ENCODE results near the gene MAN1B1. TPM values are rescaled to one million over a fixed set of nuclear protein-coding genes. Genes with fewer than 3 reads are reported as not detected.
A peak's percentile ranks its signal among the peaks of the same experiment; 100 is the strongest.

MAN1B1 gene
- total and polyA plus RNA-seq, 12 donors = 16.9 to 71.4 (median 22.0) TPM

DNA sequence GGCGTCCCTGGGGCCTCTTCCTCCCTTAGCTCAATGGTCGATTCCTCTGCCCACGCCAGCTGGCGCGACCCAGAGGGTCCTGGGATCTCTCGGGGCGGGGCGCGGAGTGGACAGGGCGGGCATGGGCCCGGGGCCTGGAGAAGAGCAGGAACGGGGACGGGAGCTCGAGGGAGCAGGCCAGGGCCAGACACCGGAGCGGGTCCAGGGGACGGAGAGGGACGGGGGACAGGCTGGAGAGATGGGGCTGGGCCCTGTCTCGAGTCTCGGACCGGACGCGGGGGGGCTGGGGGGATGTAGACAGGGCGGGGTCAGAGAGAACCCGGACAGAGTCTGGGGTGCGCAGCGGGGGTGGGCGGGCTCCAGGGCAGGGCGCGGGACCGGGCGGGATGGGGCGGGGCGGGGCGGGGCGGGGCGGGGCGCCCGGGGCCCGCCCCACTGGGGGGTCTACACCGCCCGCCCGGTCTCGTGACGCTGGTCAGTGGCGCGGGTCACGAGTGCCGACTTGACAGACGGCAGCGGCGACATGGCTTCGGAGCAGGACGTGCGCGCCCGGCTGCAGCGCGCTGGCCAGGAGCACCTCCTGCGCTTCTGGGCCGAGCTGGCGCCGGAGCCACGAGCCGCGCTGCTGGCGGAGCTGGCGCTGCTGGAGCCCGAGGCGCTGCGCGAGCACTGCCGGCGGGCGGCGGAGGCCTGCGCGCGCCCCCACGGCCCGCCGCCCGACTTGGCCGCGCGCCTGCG lies 9.6 kb upstream of the MAN1B1 start, which contains the start of gene UAP1L1:
Gene UAP1L1 (plus strand): TSS at position 508 of the 738 bp plus-strand sequence. CDS start 16 bp downstream, at position 524.
- H3K27me3 ChIP-seq = no peaks in the 10 kb centered on the region
- H3K27ac ChIP-seq = peak within 1 kb of the TSS; percentile 16 to 82 (median 62)
- H3K36me3 ChIP-seq = peaks cover 0 to 37% (median 18%) of the 10 kb centered on the region in 9 donors

DNA sequence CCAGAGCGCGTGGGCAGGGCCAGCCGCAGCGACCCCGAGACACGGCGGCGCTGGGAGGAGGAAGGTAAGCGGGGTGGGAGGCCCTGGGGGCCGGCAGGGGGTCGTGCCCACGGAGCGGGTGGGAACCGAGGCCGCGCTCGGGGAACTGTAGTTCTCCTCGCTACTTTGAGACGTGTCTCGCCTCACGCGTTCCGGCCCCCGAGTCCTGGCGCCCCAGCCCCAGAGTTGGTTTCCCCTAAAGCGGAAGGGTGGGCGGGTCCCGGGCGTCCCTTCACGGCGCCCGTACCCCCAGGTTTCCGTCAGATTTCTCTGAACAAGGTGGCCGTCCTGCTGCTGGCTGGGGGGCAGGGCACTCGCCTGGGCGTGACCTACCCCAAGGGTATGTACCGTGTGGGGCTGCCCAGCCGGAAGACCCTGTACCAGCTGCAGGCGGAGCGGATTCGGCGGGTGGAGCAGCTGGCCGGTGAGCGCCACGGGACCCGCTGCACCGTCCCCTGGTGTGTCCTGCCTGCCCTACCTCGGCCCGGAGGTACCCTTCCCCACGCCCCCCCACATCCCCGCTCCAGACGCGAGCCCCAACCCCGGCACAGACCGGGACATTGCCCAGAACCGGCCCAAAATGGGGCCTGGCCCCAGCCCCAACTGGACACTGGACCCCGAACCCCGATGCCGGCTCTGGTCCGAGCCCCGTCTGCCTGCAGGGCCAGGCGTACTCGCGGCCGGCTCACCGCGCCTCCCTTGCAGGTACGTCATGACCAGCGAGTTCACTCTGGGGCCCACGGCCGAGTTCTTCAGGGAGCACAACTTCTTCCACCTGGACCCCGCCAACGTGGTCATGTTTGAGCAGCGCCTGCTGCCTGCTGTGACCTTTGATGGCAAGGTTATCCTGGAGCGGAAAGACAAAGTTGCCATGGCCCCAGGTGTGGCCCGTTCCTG lies 8.8 kb upstream of the MAN1B1 start:
- peaks cover 0 to 46% (median 18%) of the 10 kb centered on the region in 9 donors for H3K36me3 ChIP-seq
- TF ChIP-seq, protein P1, sequence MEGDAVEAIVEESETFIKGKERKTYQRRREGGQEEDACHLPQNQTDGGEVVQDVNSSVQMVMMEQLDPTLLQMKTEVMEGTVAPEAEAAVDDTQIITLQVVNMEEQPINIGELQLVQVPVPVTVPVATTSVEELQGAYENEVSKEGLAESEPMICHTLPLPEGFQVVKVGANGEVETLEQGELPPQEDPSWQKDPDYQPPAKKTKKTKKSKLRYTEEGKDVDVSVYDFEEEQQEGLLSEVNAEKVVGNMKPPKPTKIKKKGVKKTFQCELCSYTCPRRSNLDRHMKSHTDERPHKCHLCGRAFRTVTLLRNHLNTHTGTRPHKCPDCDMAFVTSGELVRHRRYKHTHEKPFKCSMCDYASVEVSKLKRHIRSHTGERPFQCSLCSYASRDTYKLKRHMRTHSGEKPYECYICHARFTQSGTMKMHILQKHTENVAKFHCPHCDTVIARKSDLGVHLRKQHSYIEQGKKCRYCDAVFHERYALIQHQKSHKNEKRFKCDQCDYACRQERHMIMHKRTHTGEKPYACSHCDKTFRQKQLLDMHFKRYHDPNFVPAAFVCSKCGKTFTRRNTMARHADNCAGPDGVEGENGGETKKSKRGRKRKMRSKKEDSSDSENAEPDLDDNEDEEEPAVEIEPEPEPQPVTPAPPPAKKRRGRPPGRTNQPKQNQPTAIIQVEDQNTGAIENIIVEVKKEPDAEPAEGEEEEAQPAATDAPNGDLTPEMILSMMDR (IDR thresholded peaks at IDR 0.05) = no peak
- no peaks in the 10 kb centered on the region for H3K9me3 ChIP-seq
- H3K27me3 ChIP-seq = no peaks in the 10 kb centered on the region
- 15 to 19% methylated on average over 68 to 76 of the region's 76 CpGs for WGBS, 2 donors
- peak overlapping the region in 9 of 10 donors; percentile 16 to 82 (median 35) for H3K27ac ChIP-seq
- H3K4me1 ChIP-seq = peaks cover 8 to 34% (median 13%) of the 10 kb centered on the region in 9 donors
- peak overlapping the region; percentile 37 to 79 (median 72) for H3K4me3 ChIP-seq
- intact Hi-C loops (cut with DNase I) = no loop called here
- ATAC-seq = peak in 6 of 8 donors; percentile 5 to 28 (median 14)
- DNase-seq = peak in 1 of 2 donors; percentile 43

More for the DNA sequence above, 9.6 kb upstream of the MAN1B1 start, which contains the start of gene UAP1L1:
- H3K4me3 ChIP-seq = peak within 1 kb of the TSS; percentile 37 to 79 (median 72)
- peak; percentile 33 to 80 (median 64) for ATAC-seq
- intact Hi-C loops (cut with DNase I) = no loop called here
- peak; percentile 80 to 83 for DNase-seq
- TF ChIP-seq, protein P1 (IDR thresholded peaks at IDR 0.05) = no peak
- no peaks in the 10 kb centered on the region for H3K9me3 ChIP-seq
- peaks cover 8 to 37% (median 13%) of the 10 kb centered on the region in 9 donors for H3K4me1 ChIP-seq
- 2% methylated on average over 63 to 85 of the region's 87 CpGs for WGBS, 2 donors

DNA sequence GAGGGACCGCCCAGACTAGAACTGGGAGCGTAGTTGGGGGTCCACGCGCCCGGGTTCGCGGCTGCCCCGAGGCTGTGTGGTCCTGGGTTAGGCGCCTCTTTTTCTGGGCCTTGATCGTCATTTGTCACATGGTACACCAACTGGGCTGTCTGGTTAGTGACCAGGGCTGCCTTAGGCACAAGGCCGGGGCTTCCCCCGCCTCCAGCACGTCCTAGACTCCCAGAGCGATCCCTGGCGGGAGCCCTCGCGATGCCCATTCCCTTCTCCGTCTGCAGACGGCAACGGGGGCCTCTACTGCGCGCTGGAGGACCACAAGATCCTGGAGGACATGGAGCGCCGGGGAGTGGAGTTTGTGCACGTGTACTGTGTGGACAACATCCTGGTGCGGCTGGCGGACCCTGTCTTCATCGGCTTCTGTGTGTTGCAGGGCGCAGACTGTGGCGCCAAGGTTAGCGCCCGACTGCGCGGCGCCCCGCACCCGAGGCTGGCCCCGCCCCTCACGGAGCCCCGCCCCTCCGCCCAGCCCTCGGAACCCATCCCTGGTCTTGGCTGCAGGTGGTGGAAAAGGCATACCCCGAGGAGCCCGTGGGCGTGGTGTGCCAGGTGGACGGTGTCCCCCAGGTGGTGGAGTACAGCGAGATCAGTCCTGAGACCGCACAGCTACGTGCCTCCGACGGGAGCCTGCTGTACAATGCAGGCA lies 7.9 kb upstream of the MAN1B1 start:
- DNase-seq (no peak), ATAC-seq (no peak)
- peaks cover 0 to 54% (median 18%) of the 10 kb centered on the region in 9 donors for H3K36me3 ChIP-seq
- H3K4me1 ChIP-seq = peaks cover 8 to 36% (median 13%) of the 10 kb centered on the region in 9 donors
- TF ChIP-seq, protein P1 (IDR thresholded peaks at IDR 0.05) = no peak
- 70 to 76% methylated on average over 51 of the region's 51 CpGs for WGBS, 2 donors
- no peaks in the 10 kb centered on the region for H3K27me3 ChIP-seq
- H3K9me3 ChIP-seq = no peaks in the 10 kb centered on the region
- intact Hi-C loops (cut with DNase I) = no loop called here
- no peak overlapping the region for H3K27ac ChIP-seq
- peak overlapping the region in 8 of 10 donors; percentile 62 to 79 (median 72) for H3K4me3 ChIP-seq

All from heart right ventricle (tissue), 16 donors.